NCI-H524 treated with DMSO at 0.1 percent for 48 hours (cell line): ENCODE results near the gene HDAC4.

ENCODE experiments used
- DNase-seq: peaks from one replicate; lab custom pipeline; 2025; lab: John Stamatoyannopoulos, UW

The HDAC4 gene

DNA sequence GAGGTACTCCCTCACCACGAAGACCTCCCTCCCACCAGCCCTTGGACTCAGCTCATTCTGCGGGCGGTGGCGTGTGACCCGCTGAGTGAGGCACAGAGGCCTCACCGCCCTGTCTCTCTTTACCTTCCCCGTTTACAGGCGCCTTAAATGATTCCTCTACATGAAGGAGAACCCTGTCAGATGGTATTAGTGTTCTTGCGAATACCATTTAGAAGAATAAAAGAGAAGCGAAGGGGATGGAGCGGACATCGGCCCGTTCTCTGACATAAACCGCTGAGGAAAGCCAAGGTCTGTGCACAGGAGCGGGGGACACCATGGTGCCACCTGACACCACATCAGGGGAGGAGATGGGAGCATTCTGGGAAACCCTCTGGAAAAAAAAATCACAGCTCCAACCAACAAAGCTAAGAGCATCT lies 179.8 kb downstream of the HDAC4 start:
- no peak for DNase-seq

GRCh38 chr2:239220341-239220740 lies 180.5 kb downstream of the HDAC4 start:
- no peak for DNase-seq

- DNase-seq: no peak
Measured at GRCh38 chr2:239216614-239217273, 184.1 kb downstream of the HDAC4 start.

GRCh38 chr2:239215988-239216613 lies 184.7 kb downstream of the HDAC4 start:
- no peak for DNase-seq

DNA sequence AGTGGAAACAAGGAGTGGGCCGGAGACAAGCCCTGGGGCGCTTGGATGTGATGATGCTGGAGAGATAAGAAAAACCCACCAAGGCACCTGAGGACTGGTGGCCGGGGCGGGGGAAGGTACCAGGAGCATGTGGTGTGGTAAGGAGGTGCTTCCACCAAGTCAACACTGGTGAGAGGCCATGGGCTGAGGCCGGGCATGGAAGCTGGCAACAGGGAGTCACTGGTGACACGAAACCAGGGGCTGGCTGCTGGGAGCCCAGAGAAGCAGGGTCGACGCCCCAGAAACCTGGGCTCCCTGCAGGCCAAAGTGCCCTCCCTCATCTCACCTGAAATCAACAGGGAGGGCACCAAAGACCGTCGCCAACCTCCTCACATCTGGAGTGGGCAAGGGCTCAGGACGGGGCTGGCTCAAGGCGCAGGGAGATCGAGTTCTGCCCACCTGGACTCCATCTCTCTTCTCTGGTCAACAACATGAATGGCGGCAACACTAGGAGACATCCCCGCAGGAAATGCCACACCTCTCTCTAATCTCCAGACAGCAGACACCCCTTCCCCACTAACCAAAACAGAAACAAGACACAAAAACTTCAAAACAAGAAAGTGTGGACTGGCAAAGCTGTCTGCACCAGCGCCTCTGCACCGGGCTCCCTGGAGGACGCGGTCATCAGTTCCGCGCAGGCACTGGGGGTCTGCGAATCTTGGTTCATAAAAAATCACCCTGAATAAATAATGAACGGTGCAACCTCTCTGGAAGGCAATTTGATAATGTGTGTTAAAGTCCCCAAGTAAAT lies 185.5 kb downstream of the HDAC4 start:
- no peak for DNase-seq

DNA sequence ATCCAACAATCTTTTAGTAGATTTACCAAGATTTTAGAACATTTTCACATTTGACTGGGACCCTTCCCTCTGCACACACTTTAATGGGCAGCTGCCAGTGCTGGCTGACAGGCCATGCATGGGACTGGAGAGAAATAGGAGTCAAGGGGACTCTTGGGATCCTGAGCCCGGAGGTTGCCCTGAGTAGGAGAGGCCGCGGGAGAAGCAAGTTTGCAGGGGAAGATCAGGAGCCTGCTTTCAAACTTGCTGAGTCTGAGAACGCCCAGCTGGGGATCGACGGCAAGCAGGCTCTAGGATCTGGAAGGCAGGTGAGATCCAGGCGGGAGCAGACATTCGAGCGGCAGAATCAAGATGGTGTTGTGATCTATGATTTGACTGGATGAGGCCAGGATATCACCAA lies 186.1 kb downstream of the HDAC4 start:
- DNase-seq: no peak

DNA sequence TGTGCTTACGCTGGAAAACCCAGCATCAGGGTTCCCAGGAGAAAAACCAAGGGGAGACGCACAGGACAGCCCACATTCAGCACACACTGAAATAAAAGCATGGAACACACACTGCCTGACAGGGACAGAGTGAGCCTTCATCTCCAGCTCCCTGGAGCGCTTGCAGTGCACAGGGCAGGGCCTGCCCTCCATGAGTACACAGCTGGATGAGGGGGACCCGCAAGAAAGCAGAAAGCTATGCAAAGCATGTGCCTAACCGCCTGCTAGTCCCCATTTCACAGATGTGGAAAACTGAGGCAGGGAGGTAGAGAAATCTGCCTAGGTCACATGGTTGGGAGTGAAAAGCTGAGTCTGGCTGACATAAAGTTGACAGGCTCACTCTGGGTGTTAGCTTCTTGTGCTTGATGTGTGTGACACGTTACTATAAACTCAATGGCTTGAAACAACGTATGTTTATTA lies 187.1 kb downstream of the HDAC4 start:
- no peak for DNase-seq

GRCh38 chr2:239212929-239213642 lies 187.7 kb downstream of the HDAC4 start:
- DNase-seq: no peak

- no peak for DNase-seq
Measured at GRCh38 chr2:239212121-239212928, 188.5 kb downstream of the HDAC4 start.

DNA sequence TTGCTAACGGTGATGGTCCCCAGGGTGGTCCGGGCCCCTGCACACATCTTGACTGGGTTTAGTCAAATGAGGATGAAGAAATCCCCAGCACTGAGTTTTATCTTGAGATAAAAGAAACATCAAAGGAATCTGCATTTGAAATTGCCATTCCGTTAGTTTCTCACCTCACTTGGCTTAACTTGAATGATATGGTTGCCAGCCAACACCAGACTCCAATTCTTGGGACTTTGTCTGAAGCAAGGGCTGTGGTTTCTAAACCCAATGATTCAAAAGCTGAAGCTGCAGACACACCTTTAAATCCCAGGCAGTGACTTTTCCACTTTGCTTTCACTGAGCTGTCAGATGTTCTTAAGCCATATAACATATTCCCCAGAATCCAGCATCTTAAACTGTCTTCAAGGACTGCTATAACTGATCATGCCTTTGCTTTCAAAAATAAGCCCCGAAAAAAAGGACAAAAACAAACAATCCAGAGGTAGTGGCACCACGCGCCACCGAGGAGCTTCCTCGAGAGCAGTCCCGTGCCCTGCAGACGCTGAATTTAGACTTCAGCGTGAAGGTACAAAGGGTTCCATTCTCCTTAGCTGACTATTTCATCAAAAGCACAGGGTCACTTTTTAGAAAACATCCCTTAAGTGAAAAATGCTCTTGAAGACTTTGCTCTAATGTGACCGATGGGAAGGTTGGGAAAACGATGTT lies 189.3 kb downstream of the HDAC4 start:
- no peak for DNase-seq

- DNase-seq: no peak
Measured at GRCh38 chr2:239209783-239210182, 191.0 kb downstream of the HDAC4 start.

- DNase-seq: no peak
Measured at GRCh38 chr2:239208465-239209180, 192.2 kb downstream of the HDAC4 start.

DNA sequence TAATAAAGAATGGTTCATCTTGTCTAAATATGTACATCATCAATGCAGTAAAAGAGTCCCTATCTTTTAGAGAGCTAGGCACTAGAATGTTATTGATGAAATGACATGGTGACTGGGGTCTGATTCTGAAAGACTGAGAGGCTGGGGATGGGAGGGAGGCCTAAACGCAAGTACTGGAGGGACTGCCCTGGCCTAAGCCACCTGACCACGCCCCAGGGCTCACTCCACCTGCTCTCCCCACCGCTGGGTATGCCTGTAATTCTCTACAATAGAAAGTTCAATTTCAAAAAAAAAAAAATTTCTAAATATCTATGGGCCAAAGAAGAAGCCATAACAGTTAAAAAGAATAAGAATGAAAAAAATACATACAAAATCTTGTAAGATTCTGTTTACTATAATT lies 194.0 kb downstream of the HDAC4 start:
- no peak for DNase-seq

DNA sequence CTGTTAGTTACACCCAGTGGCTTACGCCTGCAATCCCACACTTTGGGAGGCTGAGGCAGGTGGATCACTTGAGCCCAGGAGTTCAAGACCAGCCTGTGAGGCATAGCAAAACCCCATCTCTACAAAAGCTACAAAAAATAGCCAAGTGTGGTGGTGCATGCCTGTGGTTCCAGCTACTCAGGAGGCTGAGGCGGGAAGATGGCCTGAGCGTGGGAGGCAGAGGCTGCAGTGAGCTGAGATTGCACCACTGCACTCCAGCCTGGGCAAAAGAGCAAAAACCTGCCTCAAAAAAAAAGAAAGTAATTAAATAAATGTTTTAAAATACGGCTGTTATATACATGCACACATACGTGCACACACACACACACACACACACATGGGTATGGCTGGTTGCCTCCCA lies 194.8 kb downstream of the HDAC4 start:
- no peak for DNase-seq

- no peak for DNase-seq
Measured at GRCh38 chr2:239204876-239205468, 195.8 kb downstream of the HDAC4 start.

DNA sequence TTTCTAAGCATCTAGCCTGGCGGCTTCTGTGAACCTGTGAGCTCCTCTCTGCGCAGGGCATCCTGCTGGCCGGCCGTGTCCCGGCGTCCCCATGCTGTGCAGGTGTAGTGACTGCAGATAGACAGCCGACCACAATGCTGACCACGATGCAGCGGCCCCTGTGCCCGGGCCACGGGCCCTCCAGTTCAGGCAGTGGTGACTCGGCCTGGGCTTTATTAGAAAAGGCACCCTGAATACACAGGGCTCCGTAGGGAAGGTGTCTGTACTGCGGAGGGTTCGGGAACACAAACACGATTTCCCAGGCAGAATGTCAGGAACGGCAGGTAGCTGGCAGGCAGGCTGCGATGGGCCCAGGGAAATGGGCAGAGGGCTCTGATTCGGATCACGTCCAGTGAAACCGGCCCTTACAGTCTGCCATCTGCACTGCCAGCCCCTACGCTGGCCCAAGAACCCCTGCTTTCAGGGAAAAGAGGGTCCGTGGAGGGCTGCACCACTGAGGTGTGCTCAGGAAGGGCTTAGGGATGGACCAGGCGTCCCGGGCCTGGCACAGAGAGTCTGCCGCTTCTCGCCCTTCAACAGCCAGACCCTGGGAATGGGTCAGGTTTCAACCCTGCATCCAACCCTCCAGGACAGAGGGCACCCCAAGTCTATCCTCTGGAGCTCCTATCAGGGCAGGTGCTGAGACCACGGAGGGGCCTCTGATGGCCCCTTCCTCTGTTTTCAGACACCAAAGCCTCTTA lies 196.5 kb downstream of the HDAC4 start:
- DNase-seq: no peak

DNA sequence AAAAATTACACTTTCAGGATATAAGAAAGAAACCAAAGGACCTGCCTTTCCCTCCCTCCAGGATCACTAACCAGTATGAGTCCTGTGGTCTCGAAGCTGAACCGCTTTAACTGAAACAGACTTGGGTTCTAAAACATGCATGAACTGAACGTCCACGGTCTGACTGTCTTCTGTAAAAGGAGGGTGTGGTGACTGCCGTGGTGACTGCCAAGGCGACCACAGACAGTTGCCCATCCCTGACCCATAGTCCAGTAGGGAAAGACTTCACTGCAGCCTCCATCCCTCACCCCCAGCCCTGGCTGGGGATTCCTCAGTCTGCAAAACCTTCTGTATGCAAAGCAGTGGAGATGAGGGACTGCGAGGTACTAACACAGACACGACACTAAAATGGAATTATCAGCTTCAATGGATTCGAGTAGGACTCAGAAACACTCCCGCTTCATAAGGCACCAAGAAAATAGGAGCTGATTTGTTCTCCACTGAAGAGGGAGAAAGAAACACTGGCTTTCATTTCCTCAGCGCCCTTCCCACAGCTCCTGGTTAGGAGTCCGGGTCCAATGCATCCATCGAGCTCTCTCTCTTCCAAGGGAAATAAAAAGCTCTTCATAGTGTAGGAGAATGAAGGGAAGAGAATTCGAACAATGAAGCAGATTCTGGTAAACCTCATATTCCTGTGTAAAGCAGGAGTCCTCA lies 197.2 kb downstream of the HDAC4 start:
- DNase-seq: no peak

- DNase-seq: no peak
Measured at GRCh38 chr2:239202836-239203235, 198.0 kb downstream of the HDAC4 start.

DNA sequence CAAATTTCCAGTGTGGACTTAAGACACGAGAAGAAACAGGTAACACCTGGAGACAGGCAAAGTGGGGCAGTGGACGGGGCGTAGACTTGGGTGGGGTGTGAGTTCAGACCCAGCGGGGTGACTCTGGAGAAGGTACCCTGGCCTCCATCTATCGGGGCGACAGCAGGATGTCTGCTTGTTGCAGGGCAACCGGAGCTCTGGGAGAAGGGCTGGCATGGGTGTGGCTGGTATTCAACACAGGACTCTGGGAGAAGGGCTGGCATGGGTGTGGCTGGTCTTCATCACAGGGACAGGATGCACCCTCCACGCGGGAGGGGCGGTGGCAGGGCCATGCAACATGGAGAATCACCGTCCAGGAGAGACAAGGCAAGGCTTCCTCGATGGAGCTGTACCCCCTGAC lies 198.5 kb downstream of the HDAC4 start:
- DNase-seq: no peak
